K562 (cell line): Measurements from ENCODE around the gene CARD11. TPM values are rescaled to one million over a fixed set of nuclear protein-coding genes. Genes with fewer than 3 reads are reported as not detected.

Source experiments
- ATAC-seq: fragments of 200-7000 bp; cut with Tn5 transposase; 3 replicates; pipeline ENCODE4 v1.9.1; 2020; ENCODE audit warnings: moderate library complexity
- BruUV-seq: library from RNA; stranded (reverse); fragments of 400-500 nt; replicated peaks from 2 replicates; lab custom pipeline; 2021; lab: Mats Ljungman, UMichigan
- CTCF ChIA-PET: fragments of 300-600 bp; formaldehyde crosslinking; extraction: SDS; loops from one replicate; lab custom pipeline; 2021; ENCODE audit warnings: low intra/inter-chr PET ratio; lab: Yijun Ruan, JAX
- POLR2A ChIA-PET: fragments of 300-600, 350-650 bp; sonication (Branson Sonifier 250); formaldehyde crosslinking; extraction: SDS; loops from one replicate; lab custom pipeline; 2021; ENCODE audit warnings: antibody characterized with exemption, inconsistent platforms; lab: Yijun Ruan, JAX
- DNase-seq, 4 experiments: peaks; one replicate each; pipeline versions ENCODE4 v3.0.0 to v3.0.0-alpha.2; 2011 to 2018; ENCODE audit warnings: low spot score in 3 of 4, mixed read lengths in 3 of 4; ENCODE audit errors: extremely low read depth in 1 of 4
- FAIRE-seq: peaks from 2 replicates; lab custom pipeline; 2011; peaks lifted over from hg19 to GRCh38; lab: Jason Lieb, UNC
- H2AFZ ChIP-seq: 2 replicates; pipeline ENCODE4 v1.6.0; 2011; ENCODE audit warnings: low read depth, low read length, control low read depth, inconsistent platforms
- H3K27ac ChIP-seq: fragments of 200-600 bp; 3 replicates; pipeline ENCODE4 v1.8.0; 2011; ENCODE audit warnings: low read depth, mild to moderate bottlenecking, control low read depth, inconsistent platforms, low read length, moderate library complexity, mixed read lengths; ENCODE audit errors: extremely low read depth
- H3K27me3 ChIP-seq, 2 experiments: fragments of 300-600 bp in 1 of 2; 2 replicates in 1 of 2; 3 replicates in 1 of 2; pipeline versions ENCODE4 v1.6.0 to v1.8.0; 2011; ENCODE audit warnings: inconsistent platforms in 2 of 2, low read length in 2 of 2, mild to moderate bottlenecking in 1 of 2, mixed read lengths in 1 of 2, moderate library complexity in 1 of 2; ENCODE audit not compliant: control insufficient read depth in 2 of 2, insufficient read depth in 2 of 2
- H3K36me3 ChIP-seq: fragments of 300-600 bp; 3 replicates; pipeline ENCODE4 v1.8.0; 2011; ENCODE audit warnings: mild to moderate bottlenecking, low read length, inconsistent platforms; ENCODE audit not compliant: control insufficient read depth, insufficient read depth
- H3K4me1 ChIP-seq, 2 experiments: fragments of 200-600 bp in 1 of 2; replicated peaks in 1 of 2; 2 replicates in 1 of 2; 3 replicates in 1 of 2; pipeline versions ENCODE4 v1.5.1 to v1.8.0; 2011; ENCODE audit warnings: inconsistent platforms in 2 of 2, low read length in 2 of 2, mild to moderate bottlenecking in 1 of 2, mixed read lengths in 1 of 2, moderate library complexity in 1 of 2; ENCODE audit not compliant: control insufficient read depth in 2 of 2, insufficient read depth in 2 of 2
- H3K4me2 ChIP-seq: 2 replicates; pipeline ENCODE4 v1.6.1; 2011; ENCODE audit warnings: low read length, control low read depth, inconsistent platforms, mixed read lengths; ENCODE audit not compliant: insufficient read depth
- H3K4me3 ChIP-seq: fragments of 200-600 bp; sonication (generic), shearing (Covaris generic); 2 replicates; pipeline ENCODE4 v1.5.1; 2016; ENCODE audit warnings: control low read depth, inconsistent platforms
- H3K79me2 ChIP-seq: fragments of 200-600 bp; 3 replicates; pipeline ENCODE4 v1.8.0; 2011; ENCODE audit warnings: low read length, inconsistent platforms; ENCODE audit not compliant: control insufficient read depth, insufficient read depth
- H3K9ac ChIP-seq, 2 experiments: 2 replicates each; pipeline versions ENCODE4 v1.6.0 to v1.6.1; 2011; ENCODE audit warnings: low read depth in 2 of 2, low read length in 2 of 2, control low read depth in 1 of 2, inconsistent platforms in 1 of 2, mild to moderate bottlenecking in 1 of 2, mixed read lengths in 1 of 2; ENCODE audit not compliant: insufficient read depth in 1 of 2
- H3K9me1 ChIP-seq: one replicate; pipeline ENCODE4 v1.6.0; 2011; ENCODE audit warnings: inconsistent platforms, mild to moderate bottlenecking, low read length, moderate library complexity; ENCODE audit not compliant: control insufficient read depth, insufficient read depth
- H3K9me3 ChIP-seq: replicated peaks from 2 replicates; pipeline ENCODE4 v1.5.1; 2011; ENCODE audit warnings: low read depth, low read length, inconsistent platforms; ENCODE audit not compliant: control insufficient read depth, insufficient read depth
- H4K20me1 ChIP-seq: replicated peaks from 2 replicates; pipeline ENCODE4 v1.6.1; 2011; ENCODE audit warnings: low read length, inconsistent platforms, mixed read lengths; ENCODE audit not compliant: control insufficient read depth, insufficient read depth
- CEBPZ ChIP-seq: fragments of 150-350 bp; IDR thresholded peaks from 2 replicates; pipeline ENCODE4 v1.6.1; 2014; ENCODE audit warnings: low read depth, mild to moderate bottlenecking, low read length, borderline replicate concordance
- FOXJ2 ChIP-seq: fragments of 200-800 bp; sonication (Bioruptor generic); IDR thresholded peaks from 2 replicates; pipeline ENCODE4 v1.6.1; 2016; ENCODE audit warnings: missing genetic modification characterization, missing compliant biosample characterization
- GTF2F1 ChIP-seq: IDR thresholded peaks from 2 replicates; pipeline ENCODE4 v1.6.1; 2011; ENCODE audit warnings: low read depth, low read length, improper control_type of control experiment
- HCFC1 ChIP-seq: IDR thresholded peaks from 2 replicates; pipeline ENCODE4 v1.6.1; 2012; ENCODE audit warnings: low read depth, low read length, improper control_type of control experiment
- IFI16 ChIP-seq: fragments of 250-450 bp; sonication (Bioruptor Pico); IDR thresholded peaks from 2 replicates; pipeline ENCODE4 v2.1.2; 2022; ENCODE audit warnings: mild to moderate bottlenecking, inconsistent platforms
- KLF16 ChIP-seq: IDR thresholded peaks from 2 replicates; pipeline ENCODE4 v1.6.1; 2016; ENCODE audit warnings: antibody characterized with exemption
- MYBL2 ChIP-seq, 2 experiments: fragments of 450-650 bp in 1 of 2; sonication (generic) in 1 of 2; formaldehyde crosslinking in 1 of 2; IDR thresholded peaks; 2 replicates each; pipeline versions ENCODE4 v1.6.1 to v1.8.1; 2017 to 2022; ENCODE audit warnings: borderline replicate concordance in 1 of 2, inconsistent platforms in 1 of 2, low read depth in 1 of 2, mild to moderate bottlenecking in 1 of 2, missing genetic modification reagents in 1 of 2, moderate library complexity in 1 of 2
- PCBP1 ChIP-seq: fragments of 200-400 bp; formaldehyde crosslinking; IDR thresholded peaks from 2 replicates; pipeline ENCODE4 v1.6.1; 2018; ENCODE audit warnings: mild to moderate bottlenecking, low read depth, low read length; ENCODE audit not compliant: poor library complexity, severe bottlenecking
- PCBP2 ChIP-seq: fragments of 200-400 bp; formaldehyde crosslinking; IDR thresholded peaks from 2 replicates; pipeline ENCODE4 v1.6.1; 2018; ENCODE audit warnings: low read length, low read depth, mild to moderate bottlenecking, moderate library complexity; ENCODE audit not compliant: poor library complexity, severe bottlenecking
- TAF1 ChIP-seq: IDR thresholded peaks from 2 replicates; pipeline ENCODE4 v1.6.1; 2011; ENCODE audit warnings: mild to moderate bottlenecking, low read length, moderate library complexity; ENCODE audit not compliant: insufficient read depth, control insufficient read depth, severe bottlenecking; ENCODE audit errors: extremely low read depth
- TAF7 ChIP-seq: fragments of 450-650 bp; IDR thresholded peaks from 2 replicates; pipeline ENCODE4 v1.6.1; 2016; ENCODE audit warnings: missing genetic modification characterization, missing compliant biosample characterization
- TRIM28 ChIP-seq: fragments of 450-650 bp; IDR thresholded peaks from 2 replicates; pipeline ENCODE4 v1.6.1; 2017
- ZBTB11 ChIP-seq, 3 experiments: fragments of 200-800 bp in 1 of 3; fragments of 250-450 bp in 1 of 3; fragments of 450-650 bp in 1 of 3; sonication (Bioruptor Pico) in 1 of 3; sonication (Bioruptor generic) in 1 of 3; formaldehyde crosslinking in 1 of 3; IDR thresholded peaks; 2 replicates each; pipeline versions ENCODE4 v1.6.1 to v1.8.0; 2016 to 2022; ENCODE audit warnings: mild to moderate bottlenecking in 2 of 3, missing genetic modification characterization in 2 of 3, missing compliant biosample characterization in 1 of 3, moderate library complexity in 1 of 3
- ZNF134 ChIP-seq: fragments of 250-450 bp; sonication (Bioruptor Pico); conservative IDR thresholded peaks from 2 replicates; pipeline ENCODE4 v1.4.0; 2020
- ZNF143 ChIP-seq: sonication (generic); formaldehyde crosslinking; IDR thresholded peaks from 2 replicates; pipeline ENCODE4 v1.9.0; 2022; ENCODE audit warnings: mild to moderate bottlenecking, missing genetic modification reagents
- WGBS: fragments of 100-300 bp; shearing (Covaris generic); methylation state at CpG from one replicate; pipeline ENCODE4 v1.1.6; 2016; ENCODE audit warnings: low coverage, mixed read lengths; ENCODE audit not compliant: insufficient coverage; ENCODE audit errors: missing lambda C conversion rate; 5-methylcytosine and 5-hydroxymethylcytosine counted together
- in situ Hi-C: fragments of 300-500 bp; cut with MboI; formaldehyde crosslinking; loops from 4 replicates; pipeline ENCODE4 v1.15.0; 2018; ENCODE audit warnings: inconsistent platforms, mixed read lengths
- intact Hi-C: fragments of 100-400 bp; cut with micrococcal nuclease; formaldehyde crosslinking; loops from 2 replicates; pipeline ENCODE4 v1.14.2; 2022
- polyA plus RNA-seq, 8 experiments: library from polyadenylated mRNA; depleted of rRNA in 4 of 8; stranded (reverse) in 5 of 8; unstranded in 3 of 8; fragments of >200 nt; fragmentation: Nextera tagmentation in 2 of 8; fragmentation: Illumina TruSeq in 1 of 8; extraction: Ambion mirVana in 2 of 8; extraction: Trizol in 1 of 8; gene quantifications; 2 replicates each; pipeline versions ENCODE4 v1.2.1 to v1.2.3, GENCODE V29; 2011 to 2014; ENCODE audit warnings: inconsistent platforms in 1 of 8, missing spikeins in 1 of 8
- total RNA-seq, 7 experiments: library from RNA; depleted of rRNA in 6 of 7; stranded (reverse); fragments of >200 nt in 6 of 7; fragmentation: Illumina TruSeq in 2 of 7; extraction: Trizol in 2 of 7; gene quantifications; 2 replicates each; pipeline versions ENCODE4 v1.2.1 to v1.2.3, GENCODE V29; 2011 to 2021; ENCODE audit warnings: low replicate concordance in 1 of 7
- TF ChIP-seq, protein P1 (sequence below): fragments of 250-450 bp; sonication (Bioruptor Pico); IDR thresholded peaks from 2 replicates; pipeline ENCODE4 v1.8.0; 2022; ENCODE audit warnings: moderate library complexity, mild to moderate bottlenecking, inconsistent platforms

The CARD11 gene
- total and polyA plus RNA-seq, 9 of the 15 experiments (the other 6 are each of a cell fraction or from before 2014, with no cell fraction given) = 0.07 to 12.8 (median 5.7) TPM

DNA sequence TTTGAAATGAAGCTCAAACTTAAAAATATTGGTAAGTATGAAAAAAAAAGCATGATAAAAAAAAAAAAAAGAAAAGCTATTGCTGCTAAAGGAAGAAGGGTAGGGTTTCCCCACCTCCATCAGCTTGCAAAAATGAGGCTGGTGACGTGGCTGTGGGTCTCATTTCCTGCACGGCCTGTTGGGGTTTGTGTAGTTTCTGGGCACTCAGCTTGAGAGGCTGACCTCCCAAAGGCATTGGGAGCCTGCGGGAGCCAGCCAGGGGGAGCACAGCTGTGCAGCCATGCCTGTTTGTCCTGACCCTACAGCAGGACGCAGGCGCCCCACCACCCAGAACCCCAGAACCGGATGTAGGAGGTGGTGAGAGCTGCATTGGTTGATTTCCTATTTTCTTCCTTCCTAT, 48.8 kb upstream of the CARD11 start:
- Histone ChIP-seq H4K20me1 (no peaks in the 10 kb centered on the region), H3K4me2 (no peak overlapping the region), H3K27ac (no peak overlapping the region), H3K9ac (no peak overlapping the region), H2AFZ (no peak overlapping the region), H3K9me3 (no peaks in the 10 kb centered on the region), H3K4me1 (no peaks in the 10 kb centered on the region), H3K9me1 (no peaks in the 10 kb centered on the region), H3K27me3 (peaks cover 5 to 31% of the 10 kb centered on the region in 2 experiments; a peak in 4 of 5 replicates), H3K36me3 (no peaks in the 10 kb centered on the region), H3K79me2 (no peaks in the 10 kb centered on the region), H3K4me3 (no peak overlapping the region)
- DNase-seq = no peak
- POLR2A ChIA-PET = interaction anchor here (1.4 kb wide), 1 partner anchor 9 kb away, joined by 3 read pairs; no protein-coding TSS in a partner anchor
- CTCF ChIA-PET = no interaction called here
- intact Hi-C loops (no loop called here), in situ Hi-C loops (no loop called here)
- BruUV-seq = no TSS peak
- no peak for FAIRE-seq
- ATAC-seq = no peak
- WGBS = 2% methylated on average over 6 of the region's 6 CpGs
- no peak for TF ChIP-seq PCBP1
- no peak for TF ChIP-seq GTF2F1
- TF ChIP-seq PCBP2 = no peak
- no peak for TF ChIP-seq TAF7 (tag)
- TF ChIP-seq KLF16 = no peak
- no peak for TF ChIP-seq MYBL2 (IDR thresholded peaks at IDR 0.05; ENCODE audit: low read depth)
- TF ChIP-seq MYBL2 (CRISPR knock-in tag; IDR thresholded peaks at IDR 0.05; ENCODE audit: borderline replicate concordance) = no peak
- TF ChIP-seq ZBTB11 (CRISPR knock-in tag; IDR thresholded peaks at IDR 0.05) = no peak
- TF ChIP-seq ZNF134 (CRISPR knock-in tag) = no peak
- TF ChIP-seq, protein P1, sequence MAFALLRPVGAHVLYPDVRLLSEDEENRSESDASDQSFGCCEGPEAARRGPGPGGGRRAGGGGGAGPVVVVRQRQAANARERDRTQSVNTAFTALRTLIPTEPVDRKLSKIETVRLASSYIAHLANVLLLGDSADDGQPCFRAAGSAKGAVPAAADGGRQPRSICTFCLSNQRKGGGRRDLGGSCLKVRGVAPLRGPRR (CRISPR knock-in tag) = no peak
- no peak for TF ChIP-seq ZNF143 (CRISPR knock-in tag)
- no peak for TF ChIP-seq IFI16 (CRISPR knock-in tag)
- no peak for TF ChIP-seq FOXJ2 (tag)
- no peak for TF ChIP-seq TAF1
- TF ChIP-seq CEBPZ = no peak
- TF ChIP-seq HCFC1 = no peak
- no peak for TF ChIP-seq TRIM28
